Urinary bladder (tissue), 4 donors: Measurements from ENCODE around the gene BICD1. TPM values are rescaled to one million over a fixed set of nuclear protein-coding genes. Genes with fewer than 3 reads are reported as not detected.

ENCODE experiments used
- DNase-seq: peaks from one replicate; pipeline ENCODE4 v3.0.0-alpha.2; 2015; ENCODE audit errors: extremely low spot score
- H3K27ac ChIP-seq: one replicate; pipeline ENCODE4 v1.5.1; 2013; ENCODE audit warnings: low read depth, mild to moderate bottlenecking, moderate library complexity
- H3K36me3 ChIP-seq: one replicate; pipeline ENCODE4 v1.6.1; 2013; ENCODE audit warnings: mild to moderate bottlenecking, moderate library complexity; ENCODE audit not compliant: insufficient read depth
- H3K4me1 ChIP-seq: one replicate; pipeline ENCODE4 v1.6.1; 2013; ENCODE audit warnings: mild to moderate bottlenecking, moderate library complexity; ENCODE audit not compliant: insufficient read depth
- H3K4me3 ChIP-seq: one replicate; pipeline ENCODE4 v1.5.1; 2013; ENCODE audit warnings: low read depth, low read length
- WGBS: extraction: QIAGEN DNeasy Blood & Tissue Kit; methylation state at CpG from one replicate; pipeline ENCODE4 v1.1.7; 2013; 5-methylcytosine and 5-hydroxymethylcytosine counted together
- polyA plus RNA-seq: library from polyadenylated mRNA; stranded (reverse); fragments of 200-250 nt; gene quantifications from one replicate; pipeline ENCODE4 v1.2.3, GENCODE V29; 2013
- small RNA-seq: library from RNA; depleted of rRNA; stranded (forward); fragments of <200 nt; gene quantifications from one replicate; pipeline ENCODE3, GENCODE V24; 2014
- total RNA-seq: library from RNA; depleted of rRNA; stranded (reverse); fragments of >200 nt; gene quantifications from one replicate; pipeline ENCODE4 v1.2.3, GENCODE V29; 2014
- donor health status: healthy with polysubstance abuse.
- donor health status: healthy.

Gene BICD1
- total and polyA plus RNA-seq, 2 donors = 8.8 to 38.1 TPM

- H3K4me3 ChIP-seq = no peak overlapping the region
- no peaks in the 10 kb centered on the region for H3K36me3 ChIP-seq
- H3K4me1 ChIP-seq = no peaks in the 10 kb centered on the region
- no peak for DNase-seq
- H3K27ac ChIP-seq = no peak overlapping the region
- WGBS = 31% methylated on average over 2 of the region's 2 CpGs
These were observed 294.2 kb downstream of the BICD1 start for GRCh38 chr12:32400866-32401265.

GRCh38 chr12:32402170-32402569 is 295.5 kb downstream of the BICD1 start:
- Histone ChIP-seq H3K36me3 (no peaks in the 10 kb centered on the region), H3K4me1 (no peaks in the 10 kb centered on the region), H3K4me3 (no peak overlapping the region), H3K27ac (no peak overlapping the region)
- WGBS = 89% methylated on average over 10 of the region's 10 CpGs
- no peak for DNase-seq

DNA sequence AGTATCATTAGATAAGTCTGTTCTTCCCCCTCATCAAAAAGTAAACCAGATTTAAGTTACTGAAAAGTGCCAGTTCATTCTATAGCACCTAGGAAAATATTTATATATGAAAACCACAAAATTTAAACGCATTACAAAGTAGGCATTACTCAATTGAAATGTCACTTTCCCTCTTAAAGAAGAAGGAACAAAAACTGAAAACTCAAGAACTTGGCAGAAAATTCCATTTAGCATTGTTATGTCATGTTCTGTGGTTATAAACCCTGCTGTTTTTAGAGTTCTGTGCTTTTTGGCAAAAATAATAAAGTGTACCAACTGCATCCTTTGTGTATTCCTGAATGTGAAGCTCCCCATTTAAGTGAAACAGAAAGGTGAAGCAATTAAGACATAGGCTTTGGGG is 296.3 kb downstream of the BICD1 start:
- no peak for DNase-seq

GRCh38 chr12:32407795-32408194 is 301.1 kb downstream of the BICD1 start:
- Histone ChIP-seq H3K4me1 (no peaks in the 10 kb centered on the region), H3K27ac (no peak overlapping the region)
- WGBS = 94% methylated on average over 3 of the region's 3 CpGs

More for the DNA sequence above, 296.3 kb downstream of the BICD1 start:
- no peak overlapping the region for H3K4me3 ChIP-seq
- H3K4me1 ChIP-seq = no peaks in the 10 kb centered on the region
- no peaks in the 10 kb centered on the region for H3K36me3 ChIP-seq
- 34% methylated on average over 1 of the region's 1 CpG for WGBS
- no peak overlapping the region for H3K27ac ChIP-seq

GRCh38 chr12:32413412-32413811 is 306.8 kb downstream of the BICD1 start:
- 80% methylated on average over 3 of the region's 3 CpGs for WGBS

More at GRCh38 chr12:32407795-32408194, 301.1 kb downstream of the BICD1 start:
- no peak for DNase-seq
- no peak overlapping the region for H3K4me3 ChIP-seq
- H3K36me3 ChIP-seq = no peaks in the 10 kb centered on the region

GRCh38 chr12:32418221-32418620 is 311.6 kb downstream of the BICD1 start:
- no peaks in the 10 kb centered on the region for H3K4me1 ChIP-seq
- H3K27ac ChIP-seq = no peak overlapping the region
- DNase-seq = no peak
- no peak overlapping the region for H3K4me3 ChIP-seq
- no peaks in the 10 kb centered on the region for H3K36me3 ChIP-seq
- 98% methylated on average over 5 of the region's 5 CpGs for WGBS

More at GRCh38 chr12:32413412-32413811, 306.8 kb downstream of the BICD1 start:
- Histone ChIP-seq H3K4me1 (no peaks in the 10 kb centered on the region), H3K4me3 (no peak overlapping the region), H3K27ac (no peak overlapping the region), H3K36me3 (no peaks in the 10 kb centered on the region)
- DNase-seq = no peak

DNA sequence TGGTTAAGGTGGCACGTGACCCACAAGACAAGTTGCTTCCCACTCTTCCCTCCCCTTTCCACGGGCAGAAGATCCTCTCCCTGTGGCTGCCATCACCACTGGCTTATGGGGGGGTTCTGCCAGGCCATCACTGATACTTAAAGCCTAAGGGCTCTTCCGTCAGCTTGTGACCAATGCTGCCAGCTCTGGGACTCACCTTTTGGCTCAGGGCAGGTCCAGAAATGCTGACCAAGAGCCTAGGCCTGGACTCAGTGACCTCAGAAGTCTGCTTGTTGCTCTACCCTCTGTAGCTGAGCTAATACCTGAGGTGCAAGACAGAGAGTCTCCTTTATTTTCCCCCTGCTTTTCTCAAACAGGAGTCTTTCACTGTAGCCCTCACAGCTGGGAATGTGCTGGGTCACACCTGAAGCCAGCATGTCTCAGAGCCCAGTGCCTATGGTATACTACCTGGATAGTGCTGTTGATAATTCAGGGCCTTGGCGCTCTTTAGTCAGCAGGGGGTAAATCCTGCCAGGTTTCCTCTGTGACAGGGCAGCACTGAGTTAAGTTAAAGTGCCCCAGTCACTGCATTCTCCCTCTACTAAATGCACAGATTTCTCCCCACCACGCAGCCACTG is 312.4 kb downstream of the BICD1 start:
- Histone ChIP-seq H3K4me3 (no peak overlapping the region), H3K4me1 (no peaks in the 10 kb centered on the region), H3K36me3 (no peaks in the 10 kb centered on the region), H3K27ac (no peak overlapping the region)
- 82% methylated on average over 5 of the region's 5 CpGs for WGBS
- no peak for DNase-seq

- WGBS = 32% methylated on average over 2 of the region's 2 CpGs
- Histone ChIP-seq H3K27ac (no peak overlapping the region), H3K4me1 (no peaks in the 10 kb centered on the region), H3K4me3 (no peak overlapping the region), H3K36me3 (no peaks in the 10 kb centered on the region)
- DNase-seq = no peak
These were observed 312.9 kb downstream of the BICD1 start for GRCh38 chr12:32419520-32419960.

GRCh38 chr12:32420356-32420755 is 313.7 kb downstream of the BICD1 start:
- 67% methylated on average over 2 of the region's 2 CpGs for WGBS
- H3K27ac ChIP-seq = no peak overlapping the region
- DNase-seq = no peak
- no peaks in the 10 kb centered on the region for H3K36me3 ChIP-seq
- H3K4me1 ChIP-seq = no peaks in the 10 kb centered on the region
- H3K4me3 ChIP-seq = no peak overlapping the region

- H3K4me3 ChIP-seq = no peak overlapping the region
- H3K36me3 ChIP-seq = no peaks in the 10 kb centered on the region
- no peaks in the 10 kb centered on the region for H3K4me1 ChIP-seq
- DNase-seq = no peak
- no peak overlapping the region for H3K27ac ChIP-seq
These were observed 316.9 kb downstream of the BICD1 start for GRCh38 chr12:32423559-32423958.

DNA sequence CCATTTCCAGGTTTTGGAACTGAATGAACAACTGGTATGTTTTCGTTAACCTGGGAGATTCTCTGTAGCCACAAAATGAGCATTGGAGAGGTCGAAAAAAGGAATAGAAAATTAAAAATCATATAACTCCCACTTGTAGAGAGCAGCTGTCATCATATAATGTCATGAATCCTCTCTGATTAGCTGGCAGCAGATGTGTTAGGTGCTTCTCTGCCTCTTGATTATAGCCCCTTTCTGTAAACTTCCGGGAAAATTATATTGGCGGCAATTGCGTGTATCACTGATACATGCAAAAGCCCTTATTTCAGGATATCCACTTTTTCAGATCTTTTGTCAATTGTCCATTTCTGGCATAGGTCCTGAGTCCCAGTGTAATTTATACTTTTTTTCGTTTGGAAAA is 324.4 kb downstream of the BICD1 start:
- 80% methylated on average over 6 of the region's 6 CpGs for WGBS
- no peak overlapping the region for H3K4me3 ChIP-seq
- H3K4me1 ChIP-seq = no peaks in the 10 kb centered on the region
- no peak overlapping the region for H3K27ac ChIP-seq
- no peak for DNase-seq
- no peaks in the 10 kb centered on the region for H3K36me3 ChIP-seq

Small RNAs within 50 kb of the gene (small RNA-seq; reads per million reads assigned to genes)
- gene AC048344.2 (not detected), gene AC048344.3 (not detected), gene RF00019 (not detected)

Other genes starting within 250 kb of the BICD1 start
- gene RESF1, start 147.4 kb upstream of the BICD1 start, total RNA-seq = 93.3 TPM
- gene RESF1, start 147.4 kb upstream of the BICD1 start, polyA plus RNA-seq = 29.8 TPM